Measurements from ENCODE around the gene HSPA2. TPM values are rescaled to one million over a fixed set of nuclear protein-coding genes. Genes with fewer than 3 reads are reported as not detected.
A peak's percentile ranks its signal among the peaks of the same experiment; 100 is the strongest.

Gene HSPA2
- total and polyA plus RNA-seq, 2 of the 13 experiments (the other 11 are each of a cell fraction or from before 2014, with no cell fraction given), result 0.15 to 0.27 TPM

GRCh38 chr14:64540208-64541202 is at the start of gene HSPA2 (continued):
- TF ChIP-seq CSRNP2 (CRISPR knock-in tag; conservative IDR thresholded peaks at IDR 0.05; ENCODE audit: low read depth) (no peak), E2F5 (CRISPR knock-in tag; conservative IDR thresholded peaks at IDR 0.05) (peak; percentile 62; the same call in 1 of the 2 replicates), HOXA7 (CRISPR knock-in tag; IDR thresholded peaks at IDR 0.05) (no peak), ARNT2 (CRISPR knock-in tag; IDR thresholded peaks at IDR 0.05; ENCODE audit: low read depth) (peak; percentile 68), ZFP91 (CRISPR knock-in tag; IDR thresholded peaks at IDR 0.05; ENCODE audit: borderline replicate concordance) (peak; percentile 59; the same call in 1 of the 2 replicates), SMAD9 (CRISPR knock-in tag; IDR thresholded peaks at IDR 0.05) (no peak), THAP11 (CRISPR knock-in tag; IDR thresholded peaks at IDR 0.05) (peak; percentile 68), MIER2 (CRISPR knock-in tag; IDR thresholded peaks at IDR 0.05) (no peak), NR2F1 (CRISPR knock-in tag; IDR thresholded peaks at IDR 0.05) (no peak), PHB2 (IDR thresholded peaks at IDR 0.05; ENCODE audit: partially characterized antibody) (no peak), CREB3 (CRISPR knock-in tag; IDR thresholded peaks at IDR 0.05) (no peak), SP2 (CRISPR knock-in tag; IDR thresholded peaks at IDR 0.05) (peak; percentile 97), TIGD3 (CRISPR knock-in tag; IDR thresholded peaks at IDR 0.05; ENCODE audit: borderline replicate concordance) (no peak), NFYB (CRISPR knock-in tag; IDR thresholded peaks at IDR 0.05) (peak; percentile 89), KAT8 (CRISPR knock-in tag; IDR thresholded peaks at IDR 0.05) (peak; percentile 42), FOXK1 (CRISPR knock-in tag; IDR thresholded peaks at IDR 0.05; ENCODE audit: borderline replicate concordance, low read depth) (no peak), ZUFSP (CRISPR knock-in tag; IDR thresholded peaks at IDR 0.05; ENCODE audit: borderline replicate concordance) (no peak), CEBPB (IDR thresholded peaks at IDR 0.05; ENCODE audit: borderline replicate concordance, low read depth, low read length) (no peak)
